ENCODE measurements around the gene C19orf85. TPM values are rescaled to one million over a fixed set of nuclear protein-coding genes. Genes with fewer than 3 reads are reported as not detected.

C19orf85 gene
- total and polyA plus RNA-seq, 2 experiments from 2014 or later = 1.7 to 3.4 TPM

DNA sequence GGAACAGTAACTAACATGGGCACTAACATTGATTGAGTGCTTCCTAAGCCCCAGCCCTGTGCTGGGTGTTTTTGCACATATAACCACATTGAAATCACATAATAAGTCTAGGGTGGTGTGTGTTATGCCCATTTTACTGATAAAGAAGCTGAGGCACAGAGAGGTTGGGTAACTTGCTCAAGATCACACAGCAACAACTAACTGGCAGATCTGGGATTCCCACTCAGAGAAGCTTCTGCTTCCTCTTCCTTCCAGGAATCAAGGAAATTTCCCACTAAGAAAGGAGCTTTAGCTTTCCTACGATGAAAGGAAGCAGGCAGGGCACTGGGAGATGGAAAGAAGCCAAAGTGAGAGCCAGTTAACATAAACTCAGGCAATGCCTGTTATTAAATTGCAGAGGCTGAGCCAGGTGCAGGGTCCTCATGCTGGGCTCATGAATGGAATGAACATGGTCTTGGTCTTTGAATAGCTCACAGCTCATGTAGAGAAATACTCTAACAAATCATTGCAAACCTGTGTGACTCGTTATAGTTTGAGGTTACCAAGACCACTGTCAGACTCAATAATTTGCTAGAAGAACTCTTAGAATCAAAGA, 33.8 kb upstream of the C19orf85 start (continued):
- TF ChIP-seq, protein P1, sequence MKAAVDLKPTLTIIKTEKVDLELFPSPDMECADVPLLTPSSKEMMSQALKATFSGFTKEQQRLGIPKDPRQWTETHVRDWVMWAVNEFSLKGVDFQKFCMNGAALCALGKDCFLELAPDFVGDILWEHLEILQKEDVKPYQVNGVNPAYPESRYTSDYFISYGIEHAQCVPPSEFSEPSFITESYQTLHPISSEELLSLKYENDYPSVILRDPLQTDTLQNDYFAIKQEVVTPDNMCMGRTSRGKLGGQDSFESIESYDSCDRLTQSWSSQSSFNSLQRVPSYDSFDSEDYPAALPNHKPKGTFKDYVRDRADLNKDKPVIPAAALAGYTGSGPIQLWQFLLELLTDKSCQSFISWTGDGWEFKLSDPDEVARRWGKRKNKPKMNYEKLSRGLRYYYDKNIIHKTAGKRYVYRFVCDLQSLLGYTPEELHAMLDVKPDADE (IDR thresholded peaks at IDR 0.05) = no peak
- TF ChIP-seq ZNF114 (CRISPR knock-in tag; IDR thresholded peaks at IDR 0.05) (no peak), POLR2AphosphoS5 (IDR thresholded peaks at IDR 0.05; ENCODE audit: low read depth) (no peak), NANOG (IDR thresholded peaks at IDR 0.05; ENCODE audit: borderline replicate concordance) (no peak)

DNA sequence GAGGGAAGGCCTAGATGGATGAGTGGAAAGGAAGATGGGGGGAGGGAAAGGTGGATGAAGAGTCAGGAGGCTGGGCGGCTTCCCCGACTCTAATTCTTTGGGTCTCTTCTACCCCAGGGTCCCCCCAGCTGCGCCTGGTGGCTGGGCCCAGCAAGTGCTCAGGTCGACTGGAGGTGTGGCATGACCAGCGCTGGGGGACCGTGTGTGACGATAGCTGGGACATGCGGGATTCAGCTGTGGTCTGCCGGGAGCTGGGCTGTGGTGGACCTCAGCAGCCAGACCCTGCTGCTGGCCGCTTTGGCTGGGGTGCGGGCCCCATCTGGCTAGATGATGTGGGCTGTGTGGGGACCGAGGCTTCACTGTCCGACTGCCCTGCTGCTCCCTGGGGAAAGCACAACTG, 33.2 kb upstream of the C19orf85 start:
- no peak for DNase-seq (ENCODE audit: low spot score)
- Mint-ChIP-seq H3K4me3 (no peak overlapping the region), H3K4me1 (peaks cover 13% of the 10 kb centered on the region)
- TF ChIP-seq ZNF114 (CRISPR knock-in tag; IDR thresholded peaks at IDR 0.05) = no peak
- no peak for TF ChIP-seq POLR2AphosphoS5 (IDR thresholded peaks at IDR 0.05; ENCODE audit: low read depth)
- TF ChIP-seq ZNF462 (CRISPR knock-in tag; IDR thresholded peaks at IDR 0.05) = no peak
- no peak for TF ChIP-seq EZH2 (IDR thresholded peaks at IDR 0.05; ENCODE audit: low read depth, unreplicated experiment)
- TF ChIP-seq JUNB (IDR thresholded peaks at IDR 0.05; ENCODE audit: unreplicated experiment) = no peak
- TF ChIP-seq CREB1 (CRISPR knock-in tag; IDR thresholded peaks at IDR 0.05; ENCODE audit: low read depth) = no peak
- no peak for TF ChIP-seq EZH2phosphoT487 (IDR thresholded peaks at IDR 0.05; ENCODE audit: unreplicated experiment)
- no peak for TF ChIP-seq ZNF331 (CRISPR knock-in tag; IDR thresholded peaks at IDR 0.05; ENCODE audit: low read depth)
- TF ChIP-seq STAT1 (IDR thresholded peaks at IDR 0.05; ENCODE audit: unreplicated experiment) = no peak
- TF ChIP-seq, protein P1 (IDR thresholded peaks at IDR 0.05) = no peak
- TF ChIP-seq CTCF (conservative IDR thresholded peaks at IDR 0.05; ENCODE audit: low read depth in 2 of 2) = no peak
- no peak for TF ChIP-seq NANOG (IDR thresholded peaks at IDR 0.05; ENCODE audit: borderline replicate concordance)

More for the DNA sequence above, 33.2 kb upstream of the C19orf85 start:
- H3K4me2 ChIP-seq = no peak overlapping the region
- peaks cover 7% of the 10 kb centered on the region; the same call in 1 of the 3 replicates for H3K36me3 Mint-ChIP-seq (ENCODE audit: low read depth)
- no peaks in the 10 kb centered on the region for H3K9me2 ChIP-seq (ENCODE audit: insufficient read depth)
- peaks cover 11% of the 10 kb centered on the region for H3K9me3 Mint-ChIP-seq
- H3K27ac Mint-ChIP-seq = no peak overlapping the region
- H3K27me3 ChIP-seq (ENCODE audit: insufficient read depth) = peaks cover 12% of the 10 kb centered on the region
- H3K27me3 Mint-ChIP-seq (ENCODE audit: insufficient read depth, low read depth, poor library complexity) = peaks cover 18% of the 10 kb centered on the region
- no peaks in the 10 kb centered on the region for H3K79me2 ChIP-seq (replicated peaks; ENCODE audit: insufficient read depth)
- no peaks in the 10 kb centered on the region for H3F3A ChIP-seq (replicated peaks; ENCODE audit: low read depth)
- H3K4me3 ChIP-seq = no peak overlapping the region
- H3K27ac ChIP-seq (ENCODE audit: low read depth) = no peak overlapping the region
- no peak for ATAC-seq
- H3K4me1 ChIP-seq (ENCODE audit: insufficient read depth) = peaks cover 9% of the 10 kb centered on the region; the same call in 1 of the 2 replicates
- H3K36me3 ChIP-seq (ENCODE audit: insufficient read depth) = no peaks in the 10 kb centered on the region
- no peaks in the 10 kb centered on the region for H4K20me1 ChIP-seq (replicated peaks; ENCODE audit: insufficient read depth)
- H2AFZ ChIP-seq = no peak overlapping the region
